Measurements from ENCODE around the gene DLG2. TPM values are rescaled to one million over a fixed set of nuclear protein-coding genes. Genes with fewer than 3 reads are reported as not detected.
"Not testable (repeated sequence)": the region's sequence is repeated elsewhere in the genome, so short reads cannot be mapped to it uniquely, and the experiment has no call there.

Gene DLG2
- polyA plus RNA-seq (ENCODE audit: insufficient read length in 4 of 4) = 10 to 100 TPM in 3 of 4 donors, 1 to 10 TPM in 1; 6.8 to 14.7 (median 13.2) TPM

DNA sequence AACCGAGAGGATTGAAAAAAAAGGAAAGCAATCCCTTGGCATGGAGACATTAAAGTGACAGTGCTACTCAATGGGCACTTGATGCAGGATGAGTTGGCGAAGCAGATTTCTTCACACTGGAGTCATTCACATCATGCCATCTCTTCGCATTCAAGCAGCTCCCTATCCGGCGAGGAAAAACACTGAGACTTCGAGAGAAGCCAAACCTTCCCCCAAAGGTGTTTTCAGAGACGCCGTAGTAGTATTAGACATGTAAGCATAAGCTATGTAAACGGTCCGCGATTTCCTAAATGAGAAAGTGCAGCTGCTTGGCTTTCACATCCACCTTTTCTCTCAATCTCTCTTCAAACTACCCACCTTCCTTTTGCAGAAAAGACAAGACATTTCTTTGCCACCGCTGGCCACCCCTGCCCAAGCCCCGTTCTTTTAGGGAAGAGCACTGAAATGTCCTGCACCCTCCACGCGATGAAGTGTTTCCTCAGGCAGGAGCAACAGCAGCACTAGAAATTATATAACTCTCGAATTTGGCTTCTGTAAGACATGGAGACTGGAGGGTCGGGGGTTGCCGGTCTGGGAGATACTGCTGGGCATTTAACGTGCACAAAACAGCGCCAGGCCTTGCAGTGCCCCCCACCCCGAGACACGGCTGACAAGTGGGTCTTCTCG lies at the start of gene DLG2:
Gene DLG2 (minus strand): TSS at position 13 of the 666 bp plus-strand sequence.
- DNase-seq (ENCODE audit: low read depth in 4 of 4, low spot score in 3 of 4) = peak in 3 of 4 donors; percentile 14 to 47 (median 18)

DNA sequence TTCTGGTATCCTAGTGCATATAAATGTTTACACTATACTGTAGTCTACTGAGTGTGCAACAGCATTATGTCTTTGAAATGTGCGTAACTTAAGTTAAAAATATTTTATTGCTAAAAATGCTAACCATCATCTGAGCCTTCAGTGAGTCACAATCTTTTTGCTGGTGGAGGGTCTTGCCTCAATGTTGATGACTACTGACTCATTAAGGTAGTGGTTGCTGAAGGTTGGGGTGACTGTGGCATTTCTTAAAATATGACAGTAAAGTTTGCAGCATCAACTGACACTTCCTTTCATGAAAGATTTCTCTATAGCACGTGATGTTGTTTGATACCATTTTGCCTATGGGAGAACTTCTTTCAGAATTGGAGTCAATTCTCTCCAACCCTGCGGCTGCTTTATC lies 46.2 kb upstream of the DLG2 start:
- no peak for DNase-seq (ENCODE audit: low read depth in 4 of 4, low spot score in 3 of 4)

DNA sequence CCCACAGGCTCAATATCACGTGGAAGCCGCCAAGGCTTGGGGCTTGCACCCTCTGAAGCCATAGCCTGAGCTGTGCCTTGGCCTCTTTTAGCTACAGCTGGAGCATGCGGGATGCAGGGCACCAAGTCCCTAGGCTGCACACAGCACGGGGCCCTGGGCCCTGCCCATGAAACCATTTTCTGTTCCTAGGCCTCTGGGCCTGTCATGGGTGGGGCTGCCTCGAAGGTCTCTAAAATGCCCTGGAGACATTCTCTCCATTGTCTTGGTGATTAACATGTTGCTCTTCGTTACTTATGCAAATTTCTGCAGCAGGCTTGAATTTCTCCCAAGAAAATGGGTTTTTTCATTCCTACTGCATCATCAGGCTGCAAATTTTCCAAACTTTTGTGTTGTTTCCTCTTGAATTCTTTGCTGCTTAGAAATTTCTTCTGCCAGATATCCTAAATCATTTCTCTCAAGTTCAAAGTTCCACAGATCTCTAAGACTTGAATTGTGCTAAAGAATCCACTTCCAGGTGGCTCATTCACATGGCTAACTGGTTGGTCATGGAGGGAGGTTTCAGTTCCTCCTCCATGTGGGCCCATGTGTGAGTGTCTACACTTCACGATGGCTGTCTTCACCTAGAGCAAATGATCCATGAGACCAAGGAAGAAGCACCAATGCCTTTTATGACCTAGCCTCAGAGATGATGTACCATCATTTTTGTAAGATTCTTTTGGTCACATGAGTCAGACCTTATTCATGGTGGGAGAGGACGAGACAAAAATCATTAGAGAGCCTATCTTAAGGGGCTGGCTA lies 45.2 kb upstream of the DLG2 start:
- DNase-seq (ENCODE audit: low read depth in 4 of 4, low spot score in 3 of 4) = no peak

DNA sequence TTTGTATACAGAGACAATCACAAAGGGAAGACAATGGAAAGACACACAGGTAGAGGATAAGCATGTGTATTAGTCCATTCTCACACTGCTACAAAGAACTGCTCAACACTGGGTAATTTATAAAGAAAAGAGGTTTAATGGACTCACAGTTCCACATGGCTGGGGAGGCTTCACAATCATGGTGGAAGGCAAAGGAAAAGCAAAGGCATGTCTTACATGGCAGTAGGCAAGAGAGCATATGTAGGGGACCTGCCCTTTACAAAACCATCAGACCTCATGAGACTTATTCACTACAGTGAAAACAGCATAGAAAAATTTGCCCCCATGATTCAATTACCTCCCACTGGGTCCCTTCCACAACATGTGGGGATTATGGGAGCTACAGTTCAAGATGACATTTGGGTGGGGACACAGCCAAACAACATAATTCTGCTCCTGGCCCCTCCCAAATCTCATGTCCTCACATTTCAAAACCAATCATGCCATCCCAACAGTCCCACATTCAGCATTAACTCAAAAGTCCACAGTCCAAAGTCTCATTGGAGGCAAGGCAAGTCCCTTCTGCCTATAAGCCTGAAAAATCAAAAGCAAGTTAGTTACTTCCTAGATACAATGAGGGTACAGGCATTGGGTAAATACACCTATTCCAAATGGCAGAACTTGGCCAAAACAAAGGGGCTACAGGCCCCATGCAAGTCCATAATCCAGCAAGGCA lies 44.0 kb upstream of the DLG2 start:
- not testable (repeated sequence) for DNase-seq (ENCODE audit: low read depth in 4 of 4, low spot score in 3 of 4)

DNA sequence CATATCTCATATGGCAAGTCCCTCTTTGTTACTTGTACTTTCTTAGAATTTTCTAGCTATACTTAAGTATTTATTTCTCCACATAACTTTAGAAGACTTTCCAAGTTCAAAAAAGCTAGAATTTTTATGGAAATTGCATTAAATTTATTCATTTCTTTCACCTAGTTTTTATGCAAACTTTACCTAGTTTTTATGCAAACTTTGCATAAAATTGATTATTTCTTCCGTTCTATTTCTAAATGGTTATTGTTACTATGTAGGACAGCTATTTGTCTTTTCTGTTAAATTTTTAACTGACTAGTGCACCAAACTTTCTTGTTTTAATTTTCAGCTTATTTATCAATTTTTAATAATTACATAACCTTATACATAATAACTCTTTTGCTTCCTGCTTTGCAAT lies 41.0 kb upstream of the DLG2 start:
- no peak for DNase-seq (ENCODE audit: low read depth in 4 of 4, low spot score in 3 of 4)

DNA sequence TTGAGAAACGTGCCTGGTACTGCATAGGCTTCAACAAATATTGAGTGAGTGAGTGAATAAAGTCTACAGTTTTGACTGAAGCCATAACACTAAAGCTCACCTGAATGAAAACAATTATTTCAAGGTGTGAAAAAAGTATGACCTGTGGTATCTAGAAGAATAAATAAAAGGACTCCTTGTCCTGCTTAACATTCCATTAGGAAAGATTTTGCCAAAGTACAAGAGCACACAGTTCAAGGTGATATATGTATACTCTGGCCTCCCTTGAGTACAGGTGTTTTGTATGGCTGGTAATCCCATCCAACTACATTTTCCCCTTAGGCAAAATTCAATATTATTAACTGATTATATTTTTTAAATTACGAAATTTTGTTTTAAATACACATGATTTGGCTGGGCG lies 39.5 kb upstream of the DLG2 start:
- DNase-seq (ENCODE audit: low read depth in 4 of 4, low spot score in 3 of 4) = no peak

DNA sequence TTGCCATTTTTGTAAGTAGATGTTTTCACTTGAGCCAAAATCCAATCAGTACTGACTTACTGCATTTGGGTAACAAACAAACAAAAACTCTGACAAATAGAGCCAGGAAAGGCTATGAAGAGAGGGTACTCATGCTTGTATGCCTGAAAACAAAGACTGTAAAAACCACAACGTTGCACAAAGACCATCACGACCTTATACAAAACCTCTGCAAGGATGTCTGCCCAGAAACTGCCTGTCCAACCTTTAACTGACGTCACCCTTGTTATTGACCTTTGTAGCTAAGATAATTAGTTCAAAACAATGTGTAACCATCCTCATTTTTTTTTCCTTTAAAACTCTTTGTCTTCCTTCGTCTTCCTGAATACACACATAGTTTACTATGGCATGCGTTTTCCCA lies 38.6 kb upstream of the DLG2 start:
- DNase-seq (ENCODE audit: low read depth in 4 of 4, low spot score in 3 of 4) = no peak

DNA sequence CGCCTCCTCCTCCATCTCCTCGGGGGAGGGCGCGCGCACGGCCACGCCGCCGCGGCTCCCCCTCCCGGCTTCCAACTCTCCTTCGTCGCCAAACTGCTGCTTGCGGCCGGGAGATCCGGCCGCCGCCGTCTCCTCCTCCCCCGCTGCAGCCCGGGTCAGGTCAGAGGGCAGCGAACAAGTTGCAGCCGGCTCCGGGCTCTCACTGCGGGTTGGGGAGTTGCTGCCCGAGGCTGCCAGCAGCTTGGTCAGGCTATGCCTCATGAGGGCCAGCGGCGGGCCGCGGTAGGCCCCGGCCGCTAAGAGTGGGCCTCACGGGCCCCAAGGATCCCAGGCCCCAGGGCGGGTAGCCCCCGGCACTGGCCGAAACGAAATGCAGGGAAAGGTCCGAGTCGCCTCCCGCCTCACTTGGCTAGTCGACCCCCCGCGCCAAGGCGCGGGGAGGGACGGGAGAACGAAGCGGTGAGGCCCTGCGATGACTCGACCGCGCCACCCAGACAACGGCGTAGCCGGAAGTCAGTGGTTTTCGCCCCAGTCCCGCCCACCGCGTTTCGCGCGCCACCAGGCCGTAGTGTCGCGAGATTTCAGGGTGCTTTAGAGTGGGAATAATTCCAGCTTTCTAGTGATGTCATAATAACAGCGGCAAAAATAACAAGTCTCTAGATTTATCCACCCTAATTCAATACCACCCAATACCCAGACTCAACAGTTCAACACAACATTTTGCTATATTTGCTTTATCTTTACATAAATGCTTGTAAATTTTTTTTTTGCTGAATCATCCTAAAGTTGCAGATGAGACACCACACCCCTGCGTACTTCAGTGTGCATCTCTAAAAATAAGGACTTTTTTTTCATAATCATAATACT lies 37.7 kb upstream of the DLG2 start, which contains the start of gene CREBZF:
Gene CREBZF (minus strand): TSS at position 515 of the 867 bp plus-strand sequence. CDS start 254 bp downstream, at position 261.
- DNase-seq (ENCODE audit: low read depth in 4 of 4, low spot score in 3 of 4) = peak; percentile 89 to 92 (median 92)

DNA sequence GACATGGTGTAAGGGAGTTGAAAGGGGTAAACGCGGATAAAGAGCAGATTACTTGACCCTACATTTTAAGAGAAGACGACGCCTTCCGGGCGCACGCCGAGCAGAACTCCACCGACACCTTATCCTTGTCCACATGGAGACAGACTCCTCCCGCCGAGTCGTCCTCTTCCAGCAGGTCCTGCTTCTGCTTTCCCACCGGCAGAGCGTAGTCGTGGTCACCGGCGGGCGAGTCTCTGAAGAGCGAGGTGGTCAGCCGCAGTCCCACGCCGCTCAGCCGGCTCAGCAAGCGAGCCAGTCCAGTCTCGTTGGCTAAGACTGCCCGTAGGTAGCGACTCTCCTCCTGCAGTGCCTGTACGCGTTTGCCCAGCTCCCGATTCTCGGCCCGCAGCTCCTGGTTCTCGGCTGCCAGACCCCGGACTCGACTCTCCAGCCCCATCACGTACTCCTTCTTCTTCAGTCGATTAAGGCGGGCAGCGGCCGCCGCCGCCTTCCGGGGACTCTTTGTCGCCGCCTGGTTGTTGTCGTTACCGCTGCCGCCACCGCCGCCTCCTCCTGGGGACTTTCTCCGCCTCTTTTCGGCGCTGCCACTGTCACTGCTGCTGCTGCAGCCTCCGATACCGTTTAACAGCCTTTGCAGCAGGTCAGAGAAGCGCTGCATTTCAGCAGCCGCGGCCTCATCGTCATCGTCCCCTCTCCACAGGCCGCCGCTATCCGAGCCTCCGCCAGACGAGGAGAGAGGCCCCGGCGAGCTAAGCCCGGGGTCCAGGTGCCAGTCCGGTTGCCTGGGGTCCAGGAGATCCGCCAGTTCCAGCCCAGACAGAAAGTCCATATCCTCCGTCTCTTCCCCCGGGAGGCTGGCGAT lies 36.8 kb upstream of the DLG2 start:
- DNase-seq (ENCODE audit: low read depth in 4 of 4, low spot score in 3 of 4) = peak in 2 of 4 donors; percentile 69

DNA sequence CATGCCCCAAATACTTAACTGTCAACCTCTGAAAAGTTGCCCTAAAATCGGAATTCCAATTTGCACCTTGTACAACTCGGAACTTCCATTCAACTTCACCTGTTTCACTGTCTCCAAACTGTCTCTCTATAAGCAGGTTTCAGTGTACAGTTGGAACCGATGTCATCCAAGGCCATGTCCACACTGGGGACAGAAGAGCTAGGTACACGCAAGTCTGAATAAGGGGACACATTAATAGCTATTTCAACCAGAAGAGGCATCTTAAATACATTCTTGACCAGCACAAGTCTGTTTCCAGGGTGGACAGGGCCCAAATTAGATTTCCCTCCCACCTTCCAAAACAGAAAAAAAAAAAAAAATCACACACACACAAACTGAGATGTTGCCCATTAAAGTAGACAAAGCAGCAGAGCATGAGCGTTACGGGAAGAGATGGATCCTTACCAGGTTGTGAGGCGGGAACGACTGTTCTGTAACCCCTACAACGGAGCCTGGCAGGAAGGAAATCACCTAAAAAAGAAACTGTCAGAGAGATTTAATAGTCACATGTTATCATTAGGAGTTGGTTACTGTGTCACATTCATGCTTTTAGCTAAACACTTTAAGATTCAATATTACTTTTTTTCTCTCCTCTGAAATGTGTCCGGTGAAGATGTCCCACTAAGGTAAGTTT lies 36.1 kb upstream of the DLG2 start:
- no peak for DNase-seq (ENCODE audit: low read depth in 4 of 4, low spot score in 3 of 4)

DNA sequence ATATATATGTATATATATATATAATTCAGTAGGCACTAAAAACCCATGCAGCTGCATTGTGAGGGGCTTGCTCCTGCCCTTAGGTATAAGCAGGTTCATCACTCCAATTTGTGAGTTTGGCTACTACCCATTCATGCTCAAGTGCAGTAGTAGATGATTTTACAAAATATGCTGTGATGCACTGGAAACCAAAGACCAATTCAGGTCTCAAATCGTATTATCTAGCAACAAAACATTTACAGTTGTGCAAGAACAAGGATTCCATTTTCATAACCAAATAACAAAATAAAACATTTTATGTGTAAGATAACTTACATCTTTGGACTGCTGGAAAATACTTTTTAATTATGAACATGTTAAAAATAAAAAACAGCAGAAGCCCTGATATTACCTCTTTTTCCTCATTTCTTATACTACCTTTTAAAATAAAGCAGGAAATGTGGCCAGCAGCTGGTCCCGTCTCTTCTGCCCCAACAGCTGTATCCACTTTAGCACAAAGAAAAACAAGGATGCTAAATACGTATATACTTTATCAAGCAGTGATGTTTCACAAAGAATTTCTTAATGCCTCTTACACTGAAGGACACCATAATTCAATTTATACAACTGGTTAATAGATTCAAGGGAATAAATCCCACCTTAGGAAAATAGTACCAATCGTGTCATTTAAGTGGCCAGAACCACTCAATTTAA lies 35.0 kb upstream of the DLG2 start:
- DNase-seq (ENCODE audit: low read depth in 4 of 4, low spot score in 3 of 4) = no peak

DNA sequence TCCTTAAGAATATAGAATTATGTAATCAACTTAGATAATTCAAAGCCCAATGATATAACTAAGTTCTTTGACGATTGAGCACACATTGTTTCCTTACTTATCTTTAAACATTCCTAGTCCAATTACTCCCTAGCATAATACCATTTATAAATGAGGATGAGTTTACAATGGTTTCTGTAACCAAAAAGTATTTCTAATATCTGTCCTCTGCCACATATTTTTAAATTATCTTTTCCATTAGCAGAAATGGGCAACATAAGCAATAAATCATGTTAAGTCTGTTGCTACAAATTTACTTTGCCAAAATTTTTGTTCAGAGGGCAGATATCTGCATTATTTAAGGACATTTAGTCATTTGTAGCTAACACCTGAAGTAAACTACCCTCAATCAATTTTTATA lies 31.0 kb upstream of the DLG2 start:
- no peak for DNase-seq (ENCODE audit: low read depth in 4 of 4, low spot score in 3 of 4)

DNA sequence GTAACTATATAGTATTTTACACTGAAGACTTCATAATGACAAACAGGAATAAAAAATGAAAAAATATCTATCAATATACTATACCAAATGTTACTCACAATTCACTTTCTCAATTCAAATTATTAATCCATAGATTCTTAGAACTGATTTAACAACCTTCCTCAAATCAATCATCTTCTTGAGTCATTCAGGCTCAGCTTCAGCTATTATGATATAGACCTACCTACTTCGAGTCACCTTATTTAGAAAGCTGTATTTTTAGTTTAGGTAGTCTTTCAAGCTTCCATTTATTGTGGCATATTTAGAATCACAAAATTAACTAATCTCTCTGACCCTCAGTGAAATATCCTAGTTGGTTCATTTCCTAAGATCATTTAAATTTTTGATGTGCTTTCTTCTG lies 29.6 kb upstream of the DLG2 start:
- no peak for DNase-seq (ENCODE audit: low read depth in 4 of 4, low spot score in 3 of 4)

DNA sequence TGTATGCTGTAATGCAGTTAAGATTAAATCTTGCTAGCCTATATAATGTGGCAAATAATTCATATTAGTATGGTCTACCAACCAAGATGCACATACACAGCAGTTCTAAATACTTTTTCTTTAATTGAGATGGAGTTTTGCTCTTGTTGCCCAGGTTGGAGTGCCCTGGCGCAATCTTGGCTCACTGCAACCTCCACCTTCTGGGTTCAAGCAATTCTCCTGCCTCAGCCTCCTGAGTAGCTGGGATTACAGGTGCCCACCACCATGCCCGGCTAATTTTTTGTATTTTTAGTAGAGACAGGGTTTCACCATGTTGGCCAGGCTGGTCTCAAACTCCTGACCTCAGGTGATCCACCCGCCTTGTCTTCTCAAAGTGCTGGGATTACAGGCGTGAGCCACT lies 27.2 kb upstream of the DLG2 start:
- not testable (repeated sequence) for DNase-seq (ENCODE audit: low read depth in 4 of 4, low spot score in 3 of 4)

DNA sequence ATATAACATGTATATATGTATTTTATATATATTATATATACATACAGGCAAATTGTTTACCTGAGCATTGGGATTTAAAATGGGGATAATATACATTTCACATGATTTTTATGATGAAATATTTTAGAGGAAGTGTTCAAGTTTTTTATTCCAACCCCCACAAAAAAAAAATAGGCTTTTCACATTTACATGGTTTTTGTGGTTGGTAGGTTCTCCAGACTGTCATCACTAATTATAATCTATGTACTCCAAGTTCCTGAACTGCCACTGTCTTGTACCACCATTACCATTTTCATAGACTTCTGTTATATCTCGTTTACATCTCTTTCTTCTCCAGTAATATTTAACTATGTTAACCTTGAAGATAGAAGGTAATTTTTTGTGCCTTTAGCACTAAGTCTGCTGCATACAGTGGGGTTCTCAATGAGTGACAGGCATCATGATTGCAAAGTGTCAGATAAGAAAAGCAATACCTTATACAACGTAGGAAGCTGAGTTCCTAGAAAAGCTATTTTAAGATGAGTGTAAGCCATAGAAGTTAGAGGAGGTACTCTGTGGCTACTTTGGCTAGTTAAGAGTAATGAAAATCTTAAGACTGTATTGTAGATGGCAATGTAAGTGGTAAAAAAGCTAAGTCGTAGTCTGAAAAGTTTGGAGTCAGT lies 25.8 kb upstream of the DLG2 start:
- no peak for DNase-seq (ENCODE audit: low read depth in 4 of 4, low spot score in 3 of 4)

DNA sequence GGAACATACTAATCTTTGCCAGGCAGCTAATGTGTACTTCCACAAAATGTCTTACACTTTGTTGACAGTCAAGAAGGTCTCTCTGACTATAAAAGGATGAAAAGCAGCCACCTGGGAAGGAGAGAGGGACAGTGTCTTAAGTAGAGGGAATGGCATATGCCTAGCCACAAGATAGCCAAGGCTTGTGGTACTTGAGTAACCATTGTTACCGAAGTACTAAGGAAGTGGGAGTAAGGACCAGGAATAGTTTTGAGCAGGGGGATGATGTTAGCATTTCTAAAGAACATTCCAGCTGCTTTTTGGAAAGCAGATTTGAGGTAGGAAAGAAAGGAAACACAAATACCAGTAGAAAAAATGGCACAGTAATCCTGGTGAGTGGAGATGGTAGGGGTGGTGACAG lies 24.0 kb upstream of the DLG2 start:
- DNase-seq (ENCODE audit: low read depth in 4 of 4, low spot score in 3 of 4) = no peak

DNA sequence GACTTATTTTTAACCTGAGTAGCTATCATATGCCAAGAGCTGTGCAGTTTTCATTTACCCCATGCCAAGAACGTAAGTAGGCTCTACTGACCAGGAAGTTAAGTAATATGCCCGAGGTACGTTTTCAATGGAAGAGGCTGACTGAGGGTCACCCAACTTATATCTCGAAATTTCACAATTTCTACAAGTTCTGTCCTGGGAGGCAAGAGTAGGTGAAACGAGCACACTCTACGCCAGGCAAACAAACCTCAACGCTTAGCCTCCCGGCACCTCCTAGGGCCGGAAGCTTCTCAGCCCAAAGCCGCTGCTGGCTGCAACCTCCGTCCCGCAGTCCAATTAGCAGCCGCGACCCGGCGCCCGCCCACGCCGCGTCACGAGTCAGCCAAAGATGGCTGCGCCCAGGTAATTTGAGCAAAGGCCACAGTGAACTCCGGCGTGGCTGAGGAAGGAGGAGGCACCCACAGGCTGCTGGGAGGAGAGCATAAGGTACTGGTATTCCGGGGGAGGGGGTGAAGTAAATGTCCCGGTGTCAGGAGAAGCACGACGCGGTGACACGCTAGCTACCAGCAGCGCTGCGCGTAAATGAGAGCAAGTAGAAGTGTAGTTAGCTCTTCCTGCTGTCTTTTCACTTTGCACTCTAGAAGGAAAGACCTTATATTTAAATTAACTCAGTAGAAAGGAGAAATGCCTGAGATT lies 20.6 kb upstream of the DLG2 start, which contains the start of gene TMEM126A:
Gene TMEM126A (plus strand): TSS at position 364 of the 696 bp plus-strand sequence. CDS start 2,289 bp downstream, outside the sequence.
- DNase-seq (ENCODE audit: low read depth in 4 of 4, low spot score in 3 of 4) = peak in 3 of 4 donors; percentile 73 to 79 (median 77)
